ENCODE results near the gene THEMIS. TPM values are rescaled to one million over a fixed set of nuclear protein-coding genes. Genes with fewer than 3 reads are reported as not detected.

Gene THEMIS
- polyA plus RNA-seq, 1 donor from 2014 or later, result not detected

- H3K27me3 ChIP-seq (ENCODE audit: insufficient read depth, low read depth, low read length), result no peaks in the 10 kb centered on the region
- H3F3A ChIP-seq (ENCODE audit: insufficient read depth, low read length, poor library complexity, severe bottlenecking), result no peaks in the 10 kb centered on the region
- H4K20me1 ChIP-seq (ENCODE audit: insufficient read depth), result no peaks in the 10 kb centered on the region
- no peaks in the 10 kb centered on the region for H3K36me3 ChIP-seq (ENCODE audit: insufficient read depth, low read length)
- H3K9ac ChIP-seq (ENCODE audit: low read length), result no peak overlapping the region
- no peak overlapping the region for H3K4me3 ChIP-seq (ENCODE audit: low read length)
- H3K4me2 ChIP-seq (ENCODE audit: low read length), result no peak overlapping the region
- H3K9me3 ChIP-seq (ENCODE audit: low read length), result no peaks in the 10 kb centered on the region
- no peaks in the 10 kb centered on the region for H3K79me2 ChIP-seq (replicated peaks; ENCODE audit: insufficient read depth, low read length)
- no peaks in the 10 kb centered on the region for H3K9me2 ChIP-seq (ENCODE audit: insufficient read depth, low read length)
- H3K27ac ChIP-seq (ENCODE audit: low read length), result no peak overlapping the region
- H2AFZ ChIP-seq (ENCODE audit: low read depth, low read length), result no peak overlapping the region
- TF ChIP-seq EZH2 (IDR thresholded peaks at IDR 0.05; ENCODE audit: borderline replicate concordance, insufficient read depth, low read length, poor library complexity, severe bottlenecking), result no peak
- TF ChIP-seq RAD21 (conservative IDR thresholded peaks at IDR 0.05), result no peak
- no peak for TF ChIP-seq CTCF (IDR thresholded peaks at IDR 0.05; ENCODE audit: poor library complexity, severe bottlenecking)
- TF ChIP-seq EP300 (conservative IDR thresholded peaks at IDR 0.05; ENCODE audit: poor library complexity, severe bottlenecking), result peak; percentile 19
- no peak for TF ChIP-seq MXI1 (conservative IDR thresholded peaks at IDR 0.05; ENCODE audit: poor library complexity, severe bottlenecking)
Measured at GRCh38 chr6:127749095-127749494, 151.8 kb downstream of the THEMIS start.

- Histone ChIP-seq H3K27me3 (ENCODE audit: insufficient read depth, low read depth, low read length) (no peaks in the 10 kb centered on the region), H3K79me2 (replicated peaks; ENCODE audit: insufficient read depth, low read length) (no peaks in the 10 kb centered on the region), H4K20me1 (ENCODE audit: insufficient read depth) (no peaks in the 10 kb centered on the region), H2AFZ (ENCODE audit: low read depth, low read length) (no peak overlapping the region), H3K4me2 (ENCODE audit: low read length) (no peak overlapping the region), H3K27ac (ENCODE audit: low read length) (no peak overlapping the region), H3K9me2 (ENCODE audit: insufficient read depth, low read length) (no peaks in the 10 kb centered on the region), H3K4me3 (ENCODE audit: low read length) (no peak overlapping the region), H3K9ac (ENCODE audit: low read length) (no peak overlapping the region), H3F3A (ENCODE audit: insufficient read depth, low read length, poor library complexity, severe bottlenecking) (no peaks in the 10 kb centered on the region), H3K9me3 (ENCODE audit: low read length) (no peaks in the 10 kb centered on the region), H3K36me3 (ENCODE audit: insufficient read depth, low read length) (no peaks in the 10 kb centered on the region)
- TF ChIP-seq TAF1 (IDR thresholded peaks at IDR 0.05; ENCODE audit: low read depth) (no peak), REST (IDR thresholded peaks at IDR 0.05; ENCODE audit: borderline replicate concordance) (no peak), MXI1 (conservative IDR thresholded peaks at IDR 0.05; ENCODE audit: poor library complexity, severe bottlenecking) (no peak), CTCF (IDR thresholded peaks at IDR 0.05; ENCODE audit: poor library complexity, severe bottlenecking) (no peak), EP300 (conservative IDR thresholded peaks at IDR 0.05; ENCODE audit: poor library complexity, severe bottlenecking) (no peak), RAD21 (conservative IDR thresholded peaks at IDR 0.05) (no peak), POLR2AphosphoS5 (IDR thresholded peaks at IDR 0.05) (no peak), EZH2 (IDR thresholded peaks at IDR 0.05; ENCODE audit: borderline replicate concordance, insufficient read depth, low read length, poor library complexity, severe bottlenecking) (no peak), SMC3 (conservative IDR thresholded peaks at IDR 0.05; ENCODE audit: poor library complexity) (no peak)
Measured at GRCh38 chr6:127748290-127748689, 152.6 kb downstream of the THEMIS start.

Data from neural cell (in vitro differentiated cells).